GM21367 (cell line): Measurements from ENCODE around the gene TMEM269.
"Not testable (repeated sequence)": the region's sequence is repeated elsewhere in the genome, so short reads cannot be mapped to it uniquely, and the experiment has no call there.

ENCODE experiments used
- ATAC-seq: cut with Tn5 transposase; IDR thresholded peaks from one replicate; pipeline ENCODE4 v1.9.1; 2021; ENCODE audit not compliant: unreplicated experiment

The TMEM269 gene

GRCh38 chr1:42773420-42773819, 11.4 kb upstream of the TMEM269 start:
- no peak for ATAC-seq

DNA sequence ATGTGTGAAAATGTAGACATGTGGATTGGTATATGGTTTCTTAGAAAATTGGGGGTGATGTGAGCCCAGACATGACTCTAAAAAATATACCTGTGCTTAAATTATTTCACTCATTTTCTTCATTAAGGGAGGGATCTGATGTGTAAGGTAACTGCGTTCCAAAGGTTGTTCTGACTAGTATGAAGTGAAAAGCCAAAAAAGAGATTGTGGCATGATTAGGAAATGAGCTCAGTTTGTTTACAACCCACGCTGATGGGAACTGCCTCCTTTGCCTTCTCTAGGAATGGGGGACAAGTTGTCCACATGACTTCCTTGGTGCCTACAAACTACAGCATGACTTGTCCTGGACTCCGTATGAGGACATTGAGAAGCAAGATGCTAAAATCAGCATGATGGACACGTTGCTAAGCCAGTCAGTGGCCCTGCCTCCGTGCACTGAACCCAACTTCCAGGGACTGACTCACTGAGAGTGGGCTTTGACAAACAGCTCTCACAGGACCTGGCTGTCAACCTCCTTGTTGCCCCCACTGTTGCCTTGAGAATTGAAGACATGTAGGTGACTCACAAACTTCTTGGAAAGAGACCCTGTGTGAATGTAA, 9.8 kb upstream of the TMEM269 start:
- no peak for ATAC-seq

DNA sequence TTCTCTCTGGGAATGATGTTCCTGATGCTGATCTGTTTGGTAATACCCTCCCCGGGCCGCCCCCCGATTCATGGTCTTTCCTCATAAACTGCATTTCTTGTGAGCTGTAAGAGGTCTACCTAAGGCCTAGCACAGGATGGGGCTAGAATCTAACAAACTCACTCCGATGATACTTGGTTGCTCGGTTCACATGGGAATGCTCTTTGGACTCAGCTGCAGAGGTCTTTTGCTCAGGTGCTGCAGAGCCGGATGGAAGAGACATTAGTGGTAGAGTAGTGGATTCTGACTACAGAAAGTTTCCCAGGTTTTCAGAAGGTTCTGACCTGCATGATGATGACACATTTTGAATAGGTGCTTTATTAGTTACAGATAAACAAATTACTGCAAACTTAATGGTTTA, 8.3 kb upstream of the TMEM269 start:
- no peak for ATAC-seq

DNA sequence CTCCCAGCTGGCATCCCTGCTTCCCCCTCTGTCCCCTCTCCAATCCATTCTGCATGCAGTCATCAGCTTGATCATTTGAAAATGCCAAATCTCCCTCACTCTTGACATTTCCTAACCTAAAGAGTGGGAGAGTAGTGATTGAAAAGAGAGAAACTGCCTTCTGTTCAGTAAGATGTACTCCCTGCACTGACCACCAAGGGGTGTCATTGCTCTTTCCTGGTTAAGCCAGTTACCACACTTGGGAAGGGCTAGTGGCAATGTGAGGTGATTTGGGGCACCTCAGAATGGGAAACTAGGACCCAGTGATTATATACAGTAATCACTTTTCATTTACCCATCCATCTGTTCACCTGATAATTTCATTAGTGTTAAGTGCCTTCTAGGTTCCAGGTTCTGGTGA, 6.9 kb upstream of the TMEM269 start:
- ATAC-seq = no peak

GRCh38 chr1:42779725-42780124, 5.1 kb upstream of the TMEM269 start:
- no peak for ATAC-seq

DNA sequence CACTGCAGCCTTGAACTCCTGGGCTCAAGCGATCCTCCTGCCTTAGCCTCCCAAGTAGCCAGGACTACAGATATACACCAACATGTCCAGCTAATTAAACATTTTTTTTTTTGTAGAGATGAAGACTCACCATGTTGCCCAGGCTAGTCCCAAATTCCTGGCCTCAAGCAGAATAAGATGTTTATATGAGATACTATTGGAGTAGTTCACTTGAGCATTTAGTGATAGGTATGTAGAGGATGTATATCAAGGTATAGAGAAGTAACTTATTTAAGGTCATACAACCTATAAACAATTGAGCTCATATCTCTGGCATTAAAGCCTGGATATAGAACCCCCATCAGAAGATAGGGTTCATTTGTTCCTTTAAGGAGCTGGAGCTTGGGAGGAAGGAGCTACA, 4.6 kb upstream of the TMEM269 start:
- ATAC-seq = no peak

GRCh38 chr1:42783092-42783491, 1.7 kb upstream of the TMEM269 start:
- ATAC-seq = no peak

- ATAC-seq = no peak
Measured at GRCh38 chr1:42784547-42784945, 245 bp upstream of the TMEM269 start.

GRCh38 chr1:42786097-42786496, 1.3 kb downstream of the TMEM269 start:
- ATAC-seq = no peak

- ATAC-seq = no peak
Measured at GRCh38 chr1:42788021-42788420, 3.2 kb downstream of the TMEM269 start.

- ATAC-seq = no peak
Measured at GRCh38 chr1:42793824-42794223, 9.0 kb downstream of the TMEM269 start.

DNA sequence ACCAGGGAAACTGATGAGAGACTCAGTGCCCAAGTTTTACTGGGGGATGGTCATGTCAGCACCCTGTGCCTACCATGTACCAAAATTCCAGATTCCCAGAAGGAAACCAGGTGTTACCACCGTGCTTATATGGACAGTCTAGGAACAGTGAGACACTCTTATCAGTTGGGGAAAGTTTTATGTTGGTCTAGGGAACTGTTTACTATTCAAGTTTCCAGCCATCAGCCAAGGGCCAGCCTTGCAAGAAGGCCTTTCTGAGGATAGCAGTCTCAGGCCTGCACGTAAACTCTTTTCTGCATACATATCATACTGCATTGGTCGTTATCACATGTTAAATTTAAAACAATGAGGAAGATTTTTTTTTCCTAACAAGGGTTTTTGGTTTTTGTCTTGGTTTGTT, 12.6 kb downstream of the TMEM269 start:
- no peak for ATAC-seq

DNA sequence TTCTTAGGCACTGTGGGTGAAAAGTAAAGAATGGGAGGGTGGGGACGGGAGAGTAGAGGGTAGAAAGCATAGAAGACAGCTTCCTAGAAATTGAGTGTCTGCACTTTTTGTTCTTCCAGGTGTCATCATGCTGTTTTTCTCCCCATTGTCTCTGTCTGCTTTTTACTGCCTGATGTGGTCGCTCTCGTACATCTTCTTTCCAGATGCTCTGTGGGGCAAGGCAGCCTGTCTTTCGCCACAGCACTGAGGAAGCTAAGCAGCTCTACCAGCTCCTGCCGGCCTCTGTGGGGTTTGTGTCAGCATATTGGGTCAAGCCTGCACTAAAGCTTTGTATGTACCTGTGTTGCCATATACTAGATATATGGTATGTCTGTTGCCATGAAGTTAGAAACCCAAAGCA, 13.2 kb downstream of the TMEM269 start:
- ATAC-seq = no peak

DNA sequence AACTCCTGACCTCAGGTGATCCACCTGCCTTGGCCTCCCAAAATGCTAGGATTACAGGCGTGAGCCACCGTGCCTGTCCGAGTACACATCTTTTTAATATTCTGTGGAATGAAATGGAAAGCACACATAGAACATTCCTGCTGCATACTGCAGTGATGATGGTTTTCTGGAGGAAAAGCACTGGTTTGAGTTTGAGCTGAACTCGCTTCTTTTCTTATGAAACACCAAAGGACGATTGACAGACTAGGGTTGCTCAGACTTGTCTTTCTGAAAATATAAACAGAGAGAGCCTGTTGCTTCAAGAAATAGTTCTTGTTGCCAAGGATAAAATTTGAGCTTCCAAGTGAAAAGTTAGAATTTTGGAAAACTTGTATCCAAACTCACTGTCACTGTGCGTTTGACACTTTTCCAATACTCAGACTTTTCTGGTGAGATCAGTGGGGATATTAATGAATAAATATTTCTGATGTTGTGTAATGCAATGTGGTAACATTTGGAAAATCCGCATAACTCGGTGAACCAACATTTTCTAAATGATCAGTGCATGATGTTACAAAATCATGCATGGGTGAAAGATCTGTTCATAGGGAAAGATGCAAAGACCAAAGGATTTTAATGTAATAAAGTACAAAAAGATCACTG, 17.2 kb downstream of the TMEM269 start:
- ATAC-seq = no peak

DNA sequence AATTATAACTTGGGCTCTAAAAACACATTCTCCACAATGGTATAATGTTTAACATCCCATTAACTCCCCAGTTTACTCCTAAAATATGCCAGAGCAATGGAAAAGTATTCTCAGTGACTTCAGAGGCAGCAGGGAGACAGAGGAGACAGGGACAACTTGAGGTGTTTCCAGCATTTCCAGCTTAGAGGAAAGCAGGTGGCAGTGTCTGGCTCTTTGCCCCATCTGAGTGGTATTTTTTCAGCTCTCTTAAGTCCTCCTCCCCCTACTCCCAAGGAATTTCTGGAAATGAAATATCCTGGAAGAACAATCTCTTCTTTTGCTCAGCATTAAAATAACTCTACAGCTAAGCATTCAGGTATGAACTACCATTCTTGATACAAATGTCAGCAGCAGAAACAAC, 21.4 kb downstream of the TMEM269 start:
- no peak for ATAC-seq

- no peak for ATAC-seq
Measured at GRCh38 chr1:42806593-42806992, 21.8 kb downstream of the TMEM269 start.

DNA sequence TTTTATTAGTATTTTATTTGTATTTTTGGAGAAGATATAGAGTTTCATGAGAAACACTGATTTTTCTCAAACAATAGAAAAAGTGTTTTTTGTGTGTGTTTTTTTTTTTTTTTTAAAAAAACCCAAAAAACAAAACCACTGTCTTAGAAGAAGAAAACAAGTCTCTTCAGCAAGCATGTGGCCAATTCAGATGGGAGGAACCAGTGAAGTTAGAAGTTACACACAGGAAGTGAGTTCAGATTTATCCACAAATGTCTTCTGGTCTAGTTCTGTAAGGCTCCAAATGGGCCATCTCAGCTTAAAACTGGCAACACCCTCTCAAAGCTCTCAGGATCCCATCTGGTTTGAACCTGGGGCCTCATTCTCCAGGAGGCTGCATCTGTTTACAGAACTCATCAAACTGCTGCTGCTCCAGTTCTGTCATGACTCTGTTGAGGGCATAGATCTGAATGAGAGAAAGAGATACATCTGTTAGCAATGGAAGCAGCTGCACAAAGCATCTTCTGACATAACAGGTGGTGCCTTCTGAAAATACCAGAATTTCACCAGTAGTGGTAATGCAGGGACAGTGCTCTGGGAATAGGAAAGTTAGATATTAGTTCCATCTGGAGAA, 22.4 kb downstream of the TMEM269 start:
- no peak for ATAC-seq

GRCh38 chr1:42814815-42815214, 30.0 kb downstream of the TMEM269 start:
- ATAC-seq = not testable (repeated sequence)

- no peak for ATAC-seq
Measured at GRCh38 chr1:42815941-42816584, 31.3 kb downstream of the TMEM269 start.

GRCh38 chr1:42816585-42817439, 32.0 kb downstream of the TMEM269 start, which contains the start of the genes ERMAP and SVBP:
TSS of gene ERMAP (plus strand) at chr1:42817122. CDS start at chr1:42830449, 13,327 bp downstream.
TSS of gene SVBP (minus strand) at chr1:42817397. CDS start at chr1:42816544, 853 bp downstream.
- peak; percentile 73 for ATAC-seq

DNA sequence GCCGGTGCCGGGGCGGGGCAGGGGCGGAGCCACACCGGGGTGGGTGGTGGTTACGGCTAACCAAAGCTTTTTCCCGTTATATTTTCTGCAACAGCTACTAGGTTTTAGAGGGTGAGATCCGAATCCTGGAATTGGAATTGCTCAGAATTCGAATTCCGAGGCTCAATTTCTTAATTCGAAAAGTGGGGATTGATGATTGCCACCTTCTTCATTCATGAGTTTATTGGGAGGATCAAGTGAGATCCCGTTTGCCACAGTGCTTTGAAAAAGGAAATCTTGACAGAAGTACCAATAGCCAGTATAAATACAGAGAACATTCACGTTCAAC, 32.6 kb downstream of the TMEM269 start:
- ATAC-seq = no peak
